Inferior parietal cortex (tissue), 1 donor: ENCODE measurements around the gene GAL.
A peak's percentile ranks its signal among the peaks of the same experiment; 100 is the strongest.

Source experiments
- DNase-seq: peaks from one replicate; pipeline ENCODE4 v3.0.0-alpha.2; 2016; ENCODE audit errors: extremely low spot score

Gene GAL

GRCh38 chr11:68709062-68709461 lies 24.7 kb downstream of the GAL start:
- no peak for DNase-seq

GRCh38 chr11:68710409-68710808 lies 26.1 kb downstream of the GAL start:
- no peak for DNase-seq

GRCh38 chr11:68711114-68711513 lies 26.8 kb downstream of the GAL start:
- no peak for DNase-seq

GRCh38 chr11:68714060-68714856 lies 29.9 kb downstream of the GAL start:
- peak; percentile 14 for DNase-seq

GRCh38 chr11:68715456-68716122 lies 31.2 kb downstream of the GAL start:
- no peak for DNase-seq

- DNase-seq, result no peak
These were observed 36.7 kb downstream of the GAL start for GRCh38 chr11:68721075-68721474.

GRCh38 chr11:68722143-68722542 lies 37.8 kb downstream of the GAL start:
- DNase-seq, result no peak

GRCh38 chr11:68724293-68724692 lies 39.9 kb downstream of the GAL start:
- no peak for DNase-seq

- no peak for DNase-seq
These were observed 43.4 kb downstream of the GAL start for GRCh38 chr11:68727783-68728182.

- no peak for DNase-seq
These were observed 49.8 kb downstream of the GAL start for GRCh38 chr11:68734111-68734510.

- no peak for DNase-seq
These were observed 50.8 kb downstream of the GAL start for GRCh38 chr11:68735125-68735524.

- DNase-seq, result no peak
These were observed 51.3 kb downstream of the GAL start for GRCh38 chr11:68735646-68736045.
